Left ventricle myocardium superior (tissue), 1 donor: ENCODE measurements around the gene FOXF1. TPM values are rescaled to one million over a fixed set of nuclear protein-coding genes. Genes with fewer than 3 reads are reported as not detected.

ENCODE experiments used
- ATAC-seq: fragments of 200-7000 bp; cut with Tn5 transposase; one replicate; pipeline ENCODE4 v1.9.1; 2020; ENCODE audit warnings: mild to moderate bottlenecking, moderate library complexity
- DNase-seq: peaks from one replicate; pipeline ENCODE4 v3.0.0-alpha.2; 2020
- intact Hi-C: fragments of 100-400 bp; cut with micrococcal nuclease; formaldehyde crosslinking; loops from one replicate; pipeline ENCODE4 v1.11.0; 2022
- total RNA-seq: library from RNA; stranded (reverse); fragmentation: NEBNext Ultra II Directional; extraction: Animal tissue kit (Norgen Biotek cat#: 25700); gene quantifications from one replicate; pipeline ENCODE4 v1.2.1, GENCODE V29; 2021
- donor health status: DM: no; HTN: yes; CAD: no; lungs with severe emphysema.

Gene FOXF1
- total RNA-seq, 1 donor from 2014 or later, result 0.25 TPM

DNA sequence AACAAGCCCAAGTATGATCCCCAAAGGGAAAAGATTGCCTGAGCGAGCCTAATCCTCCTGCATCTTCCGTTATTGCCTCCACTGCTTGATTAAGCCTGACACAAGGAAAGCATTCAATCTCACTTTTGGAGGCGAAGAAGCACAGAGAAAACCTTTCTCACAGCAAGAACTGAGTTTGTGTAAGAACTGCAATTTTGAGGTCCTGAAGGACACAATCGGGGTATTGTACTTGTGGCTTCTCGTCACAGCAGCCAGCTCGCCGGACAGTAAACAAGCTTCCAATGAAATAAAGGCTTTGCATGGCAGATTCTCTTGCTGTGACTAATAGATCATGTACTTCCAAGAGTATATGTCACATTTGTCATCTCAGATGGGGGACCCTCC, 18.7 kb upstream of the FOXF1 start:
- intact Hi-C loops, result no loop called here
- no peak for DNase-seq
- ATAC-seq, result no peak

- ATAC-seq (no peak), DNase-seq (no peak)
- intact Hi-C loops, result no loop called here
These were observed 17.9 kb upstream of the FOXF1 start for GRCh38 chr16:86492267-86492960.

GRCh38 chr16:86492961-86493629, 17.2 kb upstream of the FOXF1 start:
- ATAC-seq (no peak), DNase-seq (no peak)
- intact Hi-C loops, result no loop called here

- ATAC-seq, result no peak
- intact Hi-C loops, result no loop called here
- no peak for DNase-seq
These were observed 16.2 kb upstream of the FOXF1 start for GRCh38 chr16:86494039-86494564.

GRCh38 chr16:86494565-86495356, 15.6 kb upstream of the FOXF1 start:
- ATAC-seq (no peak), DNase-seq (no peak)
- intact Hi-C loops, result no loop called here

DNA sequence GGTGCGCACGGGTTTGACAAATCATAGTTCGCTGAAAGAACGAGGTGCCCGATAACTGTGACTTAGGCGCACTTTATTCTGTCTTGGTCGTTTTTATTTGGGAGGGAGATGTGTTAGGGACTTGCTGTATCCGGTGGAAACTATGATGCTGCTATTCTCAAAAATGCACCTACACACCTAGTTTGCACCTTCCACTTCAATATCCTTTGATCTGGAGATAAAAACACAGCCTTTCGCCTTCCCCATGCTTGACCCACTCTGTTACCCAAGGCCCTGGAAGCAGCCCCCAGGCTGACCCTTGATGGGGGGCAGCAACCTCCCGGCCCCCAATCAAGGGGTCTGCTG, 15.0 kb upstream of the FOXF1 start:
- DNase-seq (no peak), ATAC-seq (no peak)
- intact Hi-C loops, result no loop called here

- intact Hi-C loops, result no loop called here
- ATAC-seq (no peak), DNase-seq (no peak)
These were observed 14.5 kb upstream of the FOXF1 start for GRCh38 chr16:86495756-86496261.

DNA sequence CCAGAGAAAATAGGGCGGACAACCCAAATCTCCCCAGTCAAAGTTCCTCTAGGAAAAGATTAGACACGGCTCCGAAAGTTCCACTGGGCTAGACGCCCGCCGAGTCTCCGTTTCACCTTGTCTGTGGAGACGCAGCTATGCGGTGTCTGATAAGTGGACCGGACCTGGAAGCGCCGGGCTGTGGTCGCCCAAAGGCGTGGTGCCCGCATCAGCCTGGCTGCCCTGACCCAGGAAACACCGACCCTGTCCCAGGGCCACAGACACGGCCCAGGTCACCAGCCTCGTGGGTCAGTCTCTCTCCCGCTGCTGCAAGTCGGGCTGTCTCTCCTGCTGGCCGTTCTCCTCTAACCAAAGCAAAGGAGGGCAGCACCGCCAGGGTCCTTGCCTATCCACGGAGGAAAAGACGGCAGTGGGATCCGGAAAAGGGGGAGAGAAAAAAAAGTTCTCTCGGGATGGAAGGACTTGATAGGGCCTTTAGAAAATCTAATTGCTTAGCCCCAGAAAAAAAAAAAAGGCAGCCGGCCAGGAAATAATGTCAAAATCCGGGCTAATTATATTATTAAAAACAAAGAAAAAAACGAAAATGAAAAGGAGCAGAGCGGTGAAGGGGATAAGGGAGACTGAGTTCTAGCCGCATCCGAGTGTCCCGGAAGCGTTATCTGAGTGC, 13.9 kb upstream of the FOXF1 start:
- ATAC-seq (no peak), DNase-seq (no peak)
- intact Hi-C loops, result no loop called here

DNA sequence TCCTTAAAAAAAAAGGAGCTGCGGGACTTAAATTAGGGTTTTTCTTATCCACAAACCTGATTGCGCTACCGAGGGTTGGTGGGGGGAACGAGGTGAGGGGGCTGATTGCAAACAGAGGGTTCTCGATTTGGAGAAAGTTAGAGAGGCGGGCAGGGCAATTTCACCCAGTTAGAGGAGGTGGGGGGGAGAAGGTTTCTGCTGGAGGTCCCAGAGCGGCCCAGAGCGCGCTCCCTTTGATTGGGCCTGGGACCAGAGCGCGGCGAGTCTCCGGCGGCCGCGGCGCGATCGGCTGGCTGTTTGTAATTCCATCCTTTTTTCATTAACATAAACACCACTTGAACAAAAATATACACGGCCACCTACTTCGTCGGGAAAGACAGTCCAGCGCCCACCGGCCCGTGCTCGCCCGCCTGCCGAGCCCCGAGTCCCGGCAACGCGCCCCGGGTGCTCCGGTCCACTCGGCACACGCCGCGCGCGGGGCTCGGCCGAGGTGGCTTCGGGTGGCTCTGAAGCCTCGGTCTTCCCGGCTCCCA, 13.3 kb upstream of the FOXF1 start:
- no peak for ATAC-seq

DNA sequence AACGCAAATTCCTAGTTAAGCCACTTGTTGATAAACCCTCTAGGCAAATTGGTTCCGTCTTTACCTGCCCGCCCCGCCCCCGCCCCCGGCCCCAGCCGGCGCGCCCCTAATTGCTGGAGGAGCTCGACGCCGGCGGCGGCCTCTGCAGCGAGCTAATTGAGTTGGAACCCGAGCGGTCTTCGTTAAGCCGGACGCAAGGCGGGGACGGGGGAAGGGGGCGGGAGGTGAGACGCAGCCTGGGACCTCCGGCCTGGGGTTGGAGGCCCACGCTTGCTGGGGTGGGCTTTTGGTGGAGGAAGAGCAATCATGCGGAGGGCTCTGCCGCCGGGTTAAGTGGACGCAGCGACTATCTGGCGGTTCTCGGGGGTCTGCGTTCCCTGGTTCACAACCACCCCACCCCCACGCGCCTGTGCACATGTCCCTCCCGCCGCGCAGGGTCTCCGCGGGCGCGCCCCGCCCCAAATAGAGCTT, 12.7 kb upstream of the FOXF1 start:
- intact Hi-C loops, result no loop called here
- ATAC-seq (no peak), DNase-seq (no peak)

More for the DNA sequence above, 13.3 kb upstream of the FOXF1 start:
- intact Hi-C loops, result no loop called here
- DNase-seq, result no peak

- DNase-seq, result no peak
- ATAC-seq, result no peak
- intact Hi-C loops, result no loop called here
These were observed 12.1 kb upstream of the FOXF1 start for GRCh38 chr16:86498155-86498670.

DNA sequence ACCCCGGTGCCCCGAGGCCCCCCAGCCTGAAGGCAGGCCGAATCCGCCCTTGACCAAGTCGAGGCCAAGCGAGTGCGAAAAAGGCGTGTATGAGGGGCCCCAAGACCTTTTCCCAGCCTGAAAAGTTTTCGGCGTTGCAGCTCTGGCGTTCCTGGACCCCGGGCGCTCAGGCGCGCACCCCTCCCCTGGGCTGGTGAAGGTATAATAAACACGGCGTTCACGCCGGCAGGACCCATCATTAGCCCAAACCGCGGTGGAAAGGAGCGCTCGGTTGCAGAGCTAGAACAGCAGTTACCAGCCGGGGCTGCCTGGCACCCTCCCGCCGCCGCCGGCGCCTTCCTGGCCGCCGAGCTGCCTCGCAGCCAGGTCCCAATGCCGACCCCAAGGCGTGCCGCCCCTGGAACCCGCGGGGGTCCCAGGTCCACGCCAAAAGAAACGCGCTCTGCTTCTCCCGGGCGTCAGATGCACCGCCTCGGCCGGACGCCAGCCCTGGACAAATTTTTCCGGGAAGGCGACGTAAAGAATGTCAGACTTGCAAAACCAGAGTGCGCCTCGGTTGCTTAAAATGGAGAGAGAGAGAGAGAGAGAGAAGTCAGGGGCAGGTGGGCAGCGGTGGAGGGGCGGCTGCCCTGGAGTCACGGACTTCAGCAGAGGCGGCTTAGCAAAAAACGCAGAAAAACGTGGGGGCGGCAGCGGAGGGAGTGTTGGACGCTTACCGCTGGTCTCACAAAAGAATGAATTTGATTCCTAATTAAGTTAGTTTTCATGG, 11.5 kb upstream of the FOXF1 start:
- ATAC-seq (no peak), DNase-seq (no peak)
- intact Hi-C loops, result no loop called here

- DNase-seq (no peak), ATAC-seq (no peak)
- intact Hi-C loops, result no loop called here
These were observed 10.9 kb upstream of the FOXF1 start for GRCh38 chr16:86499440-86499786.

GRCh38 chr16:86499889-86500707, 10.2 kb upstream of the FOXF1 start:
- ATAC-seq (no peak), DNase-seq (no peak)

DNA sequence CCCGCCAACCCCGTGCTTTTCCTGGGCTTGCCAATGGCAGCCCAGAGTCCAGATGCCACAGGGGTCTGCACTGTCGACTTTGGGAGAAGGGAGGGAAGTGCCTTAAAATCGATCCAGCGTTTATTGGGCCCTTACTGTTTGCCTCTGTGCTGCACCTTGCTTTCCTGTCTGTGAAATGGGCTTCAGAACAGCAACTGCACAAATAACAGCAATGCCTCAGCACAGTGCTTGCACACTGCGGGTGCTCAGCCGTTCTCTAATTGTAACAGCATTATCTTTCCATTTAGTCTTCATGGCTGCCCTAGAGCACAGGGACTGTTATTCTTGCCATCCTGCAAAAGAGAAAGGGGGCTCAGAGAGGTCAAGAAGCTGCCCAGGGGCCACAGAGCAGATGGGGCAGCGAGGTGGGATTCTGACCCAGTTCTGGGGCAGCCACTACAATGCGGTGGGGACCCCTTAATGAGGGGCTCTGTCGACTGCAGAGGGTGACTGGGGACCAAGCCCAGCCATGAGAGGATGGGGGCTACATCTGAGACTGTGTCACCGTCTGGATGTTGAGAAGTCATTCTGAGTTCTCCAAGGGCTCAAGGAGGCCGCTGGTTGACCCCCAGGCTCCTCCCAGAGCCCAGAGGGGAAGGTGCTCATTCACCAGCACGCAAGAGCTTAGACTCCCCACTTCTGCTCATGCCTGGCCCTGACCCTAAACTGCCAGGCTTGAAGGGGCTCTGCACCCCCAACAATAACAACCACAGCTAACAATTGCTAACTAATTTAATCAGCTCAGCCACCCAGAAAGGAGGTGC, 9.4 kb upstream of the FOXF1 start:
- DNase-seq (no peak), ATAC-seq (no peak)
- intact Hi-C loops, result no loop called here

More at GRCh38 chr16:86499889-86500707, 10.2 kb upstream of the FOXF1 start:
- intact Hi-C loops, result no loop called here

DNA sequence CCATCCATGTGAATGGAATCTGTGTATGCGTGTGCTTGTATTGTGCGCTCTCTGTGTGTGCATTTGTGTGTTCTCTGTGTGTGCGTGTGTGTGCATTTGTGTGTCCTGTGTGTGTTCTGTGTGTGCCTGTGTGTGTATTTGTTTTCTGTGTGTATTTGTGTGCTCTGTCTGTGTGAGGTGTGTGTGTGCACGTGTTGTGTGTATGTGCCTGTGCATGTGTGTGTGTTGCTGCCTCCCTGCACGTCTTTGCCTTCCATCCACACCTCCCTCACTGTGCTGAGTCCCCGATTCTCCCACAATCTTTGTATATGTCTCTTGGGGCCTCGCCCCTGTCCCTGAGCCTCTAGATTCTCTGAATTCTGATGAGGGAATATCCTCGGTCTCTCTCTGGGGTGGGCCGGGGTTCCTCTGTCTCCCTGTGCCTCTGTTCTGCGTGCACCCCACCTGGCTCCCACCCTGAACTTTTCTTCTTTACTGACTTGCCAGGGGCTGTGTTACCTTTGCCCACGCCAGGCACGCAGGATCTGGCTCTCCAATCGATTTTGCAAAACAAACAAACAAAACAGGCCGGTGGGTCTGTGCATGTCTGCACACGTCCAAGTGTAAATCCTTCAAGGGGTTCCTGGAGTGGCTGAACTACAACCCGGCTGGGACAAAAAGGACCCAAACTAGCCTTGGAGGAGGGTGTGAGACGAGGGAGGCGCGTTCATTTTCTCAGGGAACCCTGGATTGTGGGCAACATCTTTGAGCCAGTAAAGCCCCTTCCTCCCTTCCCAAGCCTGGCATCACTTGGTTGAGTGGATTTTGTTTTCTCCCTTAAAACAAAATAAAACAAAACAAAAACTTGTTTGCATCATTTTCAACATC, 8.1 kb upstream of the FOXF1 start:
- intact Hi-C loops, result no loop called here
- no peak for ATAC-seq
- DNase-seq, result no peak
